GM12878 (cell line): Measurements from ENCODE around the gene STATH. TPM values are rescaled to one million over a fixed set of nuclear protein-coding genes. Genes with fewer than 3 reads are reported as not detected.
"Not testable (repeated sequence)": the region's sequence is repeated elsewhere in the genome, so short reads cannot be mapped to it uniquely, and the experiment has no call there.

Source experiments
- ATAC-seq: fragments of 200-7000 bp; cut with Tn5 transposase; 3 replicates; pipeline ENCODE4 v1.9.1; 2020; ENCODE audit warnings: mild to moderate bottlenecking, moderate library complexity
- BruUV-seq: library from RNA; stranded (reverse); fragments of 400-500 nt; replicated peaks from 2 replicates; lab custom pipeline; 2021; lab: Mats Ljungman, UMichigan
- CTCF ChIA-PET: fragments of 300-600 bp; sonication (Branson Sonifier 250); formaldehyde crosslinking; extraction: SDS; loops from one replicate; lab custom pipeline; 2021; ENCODE audit warnings: inconsistent platforms; lab: Yijun Ruan, JAX
- POLR2A ChIA-PET: fragments of 350-600 bp; formaldehyde crosslinking; extraction: SDS; loops from one replicate; lab custom pipeline; 2021; ENCODE audit warnings: inconsistent platforms; lab: Charles Lee
- RAD21 ChIA-PET: fragments of 300-600 bp; sonication (Branson Sonifier 250); formaldehyde crosslinking; loops from one replicate; lab custom pipeline; 2023; ENCODE audit warnings: antibody characterized with exemption; ENCODE audit not compliant: unreplicated experiment; lab: Charles Lee
- SMC1A ChIA-PET: fragments of 300-600 bp; sonication (Branson Sonifier 250); formaldehyde crosslinking; loops from one replicate; lab custom pipeline; 2023; ENCODE audit not compliant: unreplicated experiment, uncharacterized antibody; lab: Charles Lee
- DNase-seq: peaks from one replicate; pipeline ENCODE4 v3.0.0-alpha.2; 2011; ENCODE audit warnings: low read depth, low spot score
- FAIRE-seq: peaks from 3 replicates; lab custom pipeline; 2011; peaks lifted over from hg19 to GRCh38; lab: Jason Lieb, UNC
- H2AFZ ChIP-seq: 2 replicates; pipeline ENCODE4 v1.6.0; 2011; ENCODE audit warnings: low read depth, low read length, control low read depth; ENCODE audit not compliant: control insufficient read depth
- H3K27ac ChIP-seq: 2 replicates; pipeline ENCODE4 v1.5.1; 2011; ENCODE audit warnings: control low read depth; ENCODE audit not compliant: control insufficient read depth, insufficient read depth
- H3K27me3 ChIP-seq, 2 experiments: replicated peaks in 1 of 2; 2 replicates each; pipeline versions ENCODE4 v1.6.0 to v1.6.1; 2011; ENCODE audit warnings: low read length in 1 of 2; ENCODE audit not compliant: control insufficient read depth in 2 of 2, insufficient read depth in 2 of 2
- H3K36me3 ChIP-seq, 2 experiments: 2 replicates each; pipeline ENCODE4 v1.5.1; 2011; ENCODE audit warnings: low read length in 1 of 2; ENCODE audit not compliant: control insufficient read depth in 2 of 2, insufficient read depth in 2 of 2
- H3K4me1 ChIP-seq: 2 replicates; pipeline ENCODE4 v1.6.1; 2011; ENCODE audit warnings: mild to moderate bottlenecking, low read length, moderate library complexity, mixed read lengths; ENCODE audit not compliant: control insufficient read depth, insufficient read depth
- H3K4me2 ChIP-seq: 2 replicates; pipeline ENCODE4 v1.6.0; 2011; ENCODE audit warnings: control low read depth; ENCODE audit not compliant: control insufficient read depth, insufficient read depth
- H3K4me3 ChIP-seq: fragments of 200-600 bp; sonication (generic); 2 replicates; pipeline ENCODE4 v1.5.1; 2016
- H3K79me2 ChIP-seq: 2 replicates; pipeline ENCODE4 v1.6.0; 2011; ENCODE audit warnings: low read length; ENCODE audit not compliant: control insufficient read depth, insufficient read depth
- H3K9ac ChIP-seq: 2 replicates; pipeline ENCODE4 v1.8.0; 2011; ENCODE audit warnings: low read length, control low read depth, mixed read lengths; ENCODE audit not compliant: control insufficient read depth, insufficient read depth
- H3K9me3 ChIP-seq: replicated peaks from 3 replicates; pipeline ENCODE4 v1.5.1; 2011; ENCODE audit warnings: mild to moderate bottlenecking, low read length; ENCODE audit not compliant: control insufficient read depth, insufficient read depth
- H4K20me1 ChIP-seq: 2 replicates; pipeline ENCODE4 v1.6.0; 2011; ENCODE audit not compliant: control insufficient read depth, insufficient read depth
- CEBPB ChIP-seq, 2 experiments: fragments of 150-350 bp in 1 of 2; IDR thresholded peaks; 2 replicates each; pipeline ENCODE4 v1.6.1; 2012 to 2014; ENCODE audit warnings: low read depth in 2 of 2, low read length in 2 of 2, borderline replicate concordance in 1 of 2, inconsistent platforms in 1 of 2
- NRF1 ChIP-seq: conservative IDR thresholded peaks from 2 replicates; pipeline ENCODE4 v1.6.1; 2011; ENCODE audit warnings: mild to moderate bottlenecking, low read depth, low read length, improper control_type of control experiment
- YY1 ChIP-seq: IDR thresholded peaks from 2 replicates; pipeline ENCODE4 v1.6.1; 2011; ENCODE audit warnings: low read depth, mild to moderate bottlenecking, low read length
- WGBS: methylation state at CpG from one replicate; pipeline ENCODE4 v1.1.6; 2016; ENCODE audit warnings: low lambda C conversion rate; ENCODE audit not compliant: insufficient replicate concordance, insufficient coverage; ENCODE audit errors: missing lambda C conversion rate; 5-methylcytosine and 5-hydroxymethylcytosine counted together
- in situ Hi-C: fragments of 300-500 bp; cut with MboI; formaldehyde crosslinking; loops from 9 replicates; pipeline ENCODE4 v1.14.3; 2018; ENCODE audit warnings: mixed read lengths
- intact Hi-C: fragments of 100-400 bp; cut with micrococcal nuclease; formaldehyde crosslinking; loops from one replicate; pipeline ENCODE4 v1.14.2; 2022; ENCODE audit not compliant: unreplicated experiment
- polyA plus RNA-seq, 11 experiments: library from polyadenylated mRNA; depleted of rRNA in 4 of 11; unstranded in 6 of 11; stranded (reverse) in 5 of 11; fragments of >200 nt; fragmentation: Nextera tagmentation in 4 of 11; fragmentation: Illumina TruSeq in 1 of 11; extraction: Ambion mirVana in 4 of 11; extraction: Trizol in 1 of 11; gene quantifications; 1 replicate in 1 of 11; 2 replicates in 10 of 11; pipeline versions ENCODE4 v1.2.1 to v1.2.3, GENCODE V29; 2011 to 2016; ENCODE audit warnings: inconsistent platforms in 2 of 11, missing spikeins in 2 of 11, low read depth in 1 of 11
- total RNA-seq, 4 experiments: library from RNA; depleted of rRNA in 3 of 4; stranded (reverse); fragments of >200 nt in 3 of 4; fragmentation: Illumina TruSeq in 1 of 4; extraction: Trizol in 1 of 4; gene quantifications; 2 replicates each; pipeline versions ENCODE4 v1.2.1 to v1.2.3, GENCODE V29; 2013 to 2021

The STATH gene
- total and polyA plus RNA-seq, 10 of the 15 experiments (the other 5 are each of a cell fraction or from before 2014, with no cell fraction given): 0.21 TPM; not detected in 9

- TF ChIP-seq YY1 (no peak), NRF1 (no peak), CEBPB (IDR thresholded peaks at IDR 0.05; ENCODE audit: borderline replicate concordance in 1 of 2, low read depth in 2 of 2, low read length in 2 of 2) (no peak)
Observed at GRCh38 chr4:70041652-70042286, 46.0 kb downstream of the STATH start (continued).

- H3K27ac ChIP-seq, H2AFZ ChIP-seq, H3K79me2 ChIP-seq, CTCF ChIA-PET, SMC1A ChIA-PET, DNase-seq, RAD21 ChIA-PET, BruUV-seq, H3K4me3 ChIP-seq, POLR2A ChIA-PET, intact Hi-C loops, H3K4me2 ChIP-seq, H4K20me1 ChIP-seq, H3K36me3 ChIP-seq, H3K4me1 ChIP-seq, H3K9me3 ChIP-seq, in situ Hi-C loops, H3K27me3 ChIP-seq, ATAC-seq, H3K9ac ChIP-seq: not testable (repeated sequence)
- 22% methylated on average over 6 of the region's 6 CpGs for WGBS
- peak; percentile 56 for FAIRE-seq
Observed at GRCh38 chr4:70050138-70050537, 54.4 kb downstream of the STATH start, which contains the start of gene HTN1. Gene HTN1 (plus strand): TSS chr4:70050438. CDS start chr4:70053077, 2,639 bp downstream.

Other genes with a start within 250 kb of the STATH start
Only the 7 nearest of the 10 such genes appear.
- not detected in 2 replicates for gene SULT1E1, start 135.8 kb upstream of the STATH start, total RNA-seq (2014; rRNA removed)
- gene SULT1E1, start 135.8 kb upstream of the STATH start, total RNA-seq (2014; rRNA removed; fragmentation: Illumina TruSeq; extraction: Trizol): not detected in 2 replicates
- not detected in 2 replicates for gene SULT1E1, start 135.8 kb upstream of the STATH start, total RNA-seq (2021)
- gene SULT1E1, start 135.8 kb upstream of the STATH start, polyA plus RNA-seq (2011; rRNA removed): not detected in 2 replicates
- not detected in 2 replicates for gene SULT1E1, start 135.8 kb upstream of the STATH start, polyA plus RNA-seq (2014; fragmentation: Illumina TruSeq; extraction: Trizol)
- gene SULT1E1, start 135.8 kb upstream of the STATH start, polyA plus RNA-seq (2014; fragmentation: Nextera tagmentation; extraction: Ambion mirVana): not detected
- gene SULT1E1, start 135.8 kb upstream of the STATH start, polyA plus RNA-seq (2014; rRNA removed): not detected in 2 replicates
- not detected for gene SULT1E1, start 135.8 kb upstream of the STATH start, polyA plus RNA-seq (2016; fragmentation: Nextera tagmentation; extraction: Ambion mirVana)
- not detected in 2 replicates for gene CSN1S1, start 64.9 kb upstream of the STATH start, total RNA-seq (2014; rRNA removed)
- not detected in 2 replicates for gene CSN1S1, start 64.9 kb upstream of the STATH start, total RNA-seq (2014; rRNA removed; fragmentation: Illumina TruSeq; extraction: Trizol)
- not detected in 2 replicates for gene CSN1S1, start 64.9 kb upstream of the STATH start, total RNA-seq (2021)
- gene CSN1S1, start 64.9 kb upstream of the STATH start, polyA plus RNA-seq (2011; rRNA removed): not detected in 2 replicates
- gene CSN1S1, start 64.9 kb upstream of the STATH start, polyA plus RNA-seq (2014; fragmentation: Illumina TruSeq; extraction: Trizol): not detected in 2 replicates
- not detected for gene CSN1S1, start 64.9 kb upstream of the STATH start, polyA plus RNA-seq (2014; fragmentation: Nextera tagmentation; extraction: Ambion mirVana)
- not detected in 2 replicates for gene CSN1S1, start 64.9 kb upstream of the STATH start, polyA plus RNA-seq (2014; rRNA removed)
- gene CSN1S1, start 64.9 kb upstream of the STATH start, polyA plus RNA-seq (2016; fragmentation: Nextera tagmentation; extraction: Ambion mirVana): not detected
- gene CSN2, start 30.2 kb upstream of the STATH start, total RNA-seq (2014; rRNA removed): not detected in 2 replicates
- gene CSN2, start 30.2 kb upstream of the STATH start, total RNA-seq (2014; rRNA removed; fragmentation: Illumina TruSeq; extraction: Trizol): not detected in 2 replicates
- gene CSN2, start 30.2 kb upstream of the STATH start, total RNA-seq (2021): not detected in 2 replicates
- gene CSN2, start 30.2 kb upstream of the STATH start, polyA plus RNA-seq (2011; rRNA removed): not detected in 2 replicates
- gene CSN2, start 30.2 kb upstream of the STATH start, polyA plus RNA-seq (2014; fragmentation: Illumina TruSeq; extraction: Trizol): not detected in 2 replicates
- gene CSN2, start 30.2 kb upstream of the STATH start, polyA plus RNA-seq (2014; fragmentation: Nextera tagmentation; extraction: Ambion mirVana): not detected
- gene CSN2, start 30.2 kb upstream of the STATH start, polyA plus RNA-seq (2014; rRNA removed): not detected in 2 replicates
- not detected for gene CSN2, start 30.2 kb upstream of the STATH start, polyA plus RNA-seq (2016; fragmentation: Nextera tagmentation; extraction: Ambion mirVana)
- not detected in 2 replicates for gene HTN3, start 32.5 kb downstream of the STATH start, total RNA-seq (2014; rRNA removed)
- not detected in 2 replicates for gene HTN3, start 32.5 kb downstream of the STATH start, total RNA-seq (2014; rRNA removed; fragmentation: Illumina TruSeq; extraction: Trizol)
- not detected in 2 replicates for gene HTN3, start 32.5 kb downstream of the STATH start, total RNA-seq (2021)
- gene HTN3, start 32.5 kb downstream of the STATH start, polyA plus RNA-seq (2011; rRNA removed): not detected in 2 replicates
- not detected in 2 replicates for gene HTN3, start 32.5 kb downstream of the STATH start, polyA plus RNA-seq (2014; fragmentation: Illumina TruSeq; extraction: Trizol)
- gene HTN3, start 32.5 kb downstream of the STATH start, polyA plus RNA-seq (2014; fragmentation: Nextera tagmentation; extraction: Ambion mirVana): not detected
- not detected in 2 replicates for gene HTN3, start 32.5 kb downstream of the STATH start, polyA plus RNA-seq (2014; rRNA removed)
- gene HTN3, start 32.5 kb downstream of the STATH start, polyA plus RNA-seq (2016; fragmentation: Nextera tagmentation; extraction: Ambion mirVana): not detected
- gene HTN1, start 54.5 kb downstream of the STATH start, total RNA-seq (2014; rRNA removed): not detected in 2 replicates
- not detected in 2 replicates for gene HTN1, start 54.5 kb downstream of the STATH start, total RNA-seq (2014; rRNA removed; fragmentation: Illumina TruSeq; extraction: Trizol)
- gene HTN1, start 54.5 kb downstream of the STATH start, total RNA-seq (2021): not detected in 2 replicates
- gene HTN1, start 54.5 kb downstream of the STATH start, polyA plus RNA-seq (2011; rRNA removed): not detected in 2 replicates
- gene HTN1, start 54.5 kb downstream of the STATH start, polyA plus RNA-seq (2014; fragmentation: Illumina TruSeq; extraction: Trizol): 0.03 TPM in 1 of 2 replicates, not detected in the other
- gene HTN1, start 54.5 kb downstream of the STATH start, polyA plus RNA-seq (2014; fragmentation: Nextera tagmentation; extraction: Ambion mirVana): not detected
- gene HTN1, start 54.5 kb downstream of the STATH start, polyA plus RNA-seq (2014; rRNA removed): not detected in 2 replicates
- not detected for gene HTN1, start 54.5 kb downstream of the STATH start, polyA plus RNA-seq (2016; fragmentation: Nextera tagmentation; extraction: Ambion mirVana)
- not detected in 2 replicates for gene PRR27, start 158.3 kb downstream of the STATH start, total RNA-seq (2014; rRNA removed)
- gene PRR27, start 158.3 kb downstream of the STATH start, total RNA-seq (2014; rRNA removed; fragmentation: Illumina TruSeq; extraction: Trizol): not detected in 2 replicates
- not detected in 2 replicates for gene PRR27, start 158.3 kb downstream of the STATH start, total RNA-seq (2021)
- not detected in 2 replicates for gene PRR27, start 158.3 kb downstream of the STATH start, polyA plus RNA-seq (2011; rRNA removed)
- not detected in 2 replicates for gene PRR27, start 158.3 kb downstream of the STATH start, polyA plus RNA-seq (2014; fragmentation: Illumina TruSeq; extraction: Trizol)
- gene PRR27, start 158.3 kb downstream of the STATH start, polyA plus RNA-seq (2014; fragmentation: Nextera tagmentation; extraction: Ambion mirVana): not detected
- gene PRR27, start 158.3 kb downstream of the STATH start, polyA plus RNA-seq (2014; rRNA removed): not detected in 2 replicates
- not detected for gene PRR27, start 158.3 kb downstream of the STATH start, polyA plus RNA-seq (2016; fragmentation: Nextera tagmentation; extraction: Ambion mirVana)
- gene ODAM, start 199.8 kb downstream of the STATH start, total RNA-seq (2014; rRNA removed): not detected in 2 replicates
- gene ODAM, start 199.8 kb downstream of the STATH start, total RNA-seq (2014; rRNA removed; fragmentation: Illumina TruSeq; extraction: Trizol): not detected in 2 replicates
- not detected in 2 replicates for gene ODAM, start 199.8 kb downstream of the STATH start, total RNA-seq (2021)
- gene ODAM, start 199.8 kb downstream of the STATH start, polyA plus RNA-seq (2011; rRNA removed): not detected in 2 replicates
- gene ODAM, start 199.8 kb downstream of the STATH start, polyA plus RNA-seq (2014; fragmentation: Illumina TruSeq; extraction: Trizol): not detected in 2 replicates
- not detected for gene ODAM, start 199.8 kb downstream of the STATH start, polyA plus RNA-seq (2014; fragmentation: Nextera tagmentation; extraction: Ambion mirVana)
- not detected in 2 replicates for gene ODAM, start 199.8 kb downstream of the STATH start, polyA plus RNA-seq (2014; rRNA removed)
- gene ODAM, start 199.8 kb downstream of the STATH start, polyA plus RNA-seq (2016; fragmentation: Nextera tagmentation; extraction: Ambion mirVana): not detected